ENCODE results near the gene GPR65.

GPR65 gene

GRCh38 chr14:88044776-88045446 is 40.0 kb downstream of the GPR65 start:
- no peak overlapping the region for H3K4me3 ChIP-seq (ENCODE audit: low read depth in 1 of 2, low read length in 2 of 2)
- no peaks in the 10 kb centered on the region for H3K27me3 ChIP-seq (ENCODE audit: insufficient read depth, low read length, poor library complexity)
- H3K36me3 ChIP-seq (ENCODE audit: insufficient read depth, low read length), result no peaks in the 10 kb centered on the region
- TF ChIP-seq EZH2 (IDR thresholded peaks at IDR 0.05; ENCODE audit: borderline replicate concordance, low read depth, low read length, severe bottlenecking) (no peak), CTCF (IDR thresholded peaks at IDR 0.05; ENCODE audit: borderline replicate concordance, extremely low read depth, low read length, poor library complexity, severe bottlenecking) (no peak)
- H2AFZ ChIP-seq (ENCODE audit: low read depth, low read length), result no peak overlapping the region
- no peaks in the 10 kb centered on the region for H3K9me3 ChIP-seq (ENCODE audit: insufficient read depth, low read length, severe bottlenecking)
- H3K9ac ChIP-seq (ENCODE audit: low read depth, low read length), result no peak overlapping the region
- H3K4me1 ChIP-seq (ENCODE audit: insufficient read depth, low read length), result no peaks in the 10 kb centered on the region
- no peak overlapping the region for H3K4me2 ChIP-seq (ENCODE audit: insufficient read depth, low read length)
- ATAC-seq (ENCODE audit: insufficient read depth, low read depth) (no peak), DNase-seq (no peak)
- H4K20me1 ChIP-seq (ENCODE audit: insufficient read depth, low read length), result no peaks in the 10 kb centered on the region
- no peak overlapping the region for H3K27ac ChIP-seq (ENCODE audit: low read length)
- H3K79me2 ChIP-seq (ENCODE audit: insufficient read depth, low read length), result no peaks in the 10 kb centered on the region

- TF ChIP-seq EZH2 (IDR thresholded peaks at IDR 0.05; ENCODE audit: borderline replicate concordance, low read depth, low read length, severe bottlenecking) (no peak), CTCF (IDR thresholded peaks at IDR 0.05; ENCODE audit: borderline replicate concordance, extremely low read depth, low read length, poor library complexity, severe bottlenecking) (no peak)
- Histone ChIP-seq H3K9ac (ENCODE audit: low read depth, low read length) (no peak overlapping the region), H3K4me3 (ENCODE audit: low read depth in 1 of 2, low read length in 2 of 2) (no peak overlapping the region), H3K27ac (ENCODE audit: low read length) (no peak overlapping the region), H3K79me2 (ENCODE audit: insufficient read depth, low read length) (no peaks in the 10 kb centered on the region), H4K20me1 (ENCODE audit: insufficient read depth, low read length) (no peaks in the 10 kb centered on the region), H3K27me3 (ENCODE audit: insufficient read depth, low read length, poor library complexity) (no peaks in the 10 kb centered on the region), H3K9me3 (ENCODE audit: insufficient read depth, low read length, severe bottlenecking) (no peaks in the 10 kb centered on the region), H3K4me1 (ENCODE audit: insufficient read depth, low read length) (no peaks in the 10 kb centered on the region), H3K36me3 (ENCODE audit: insufficient read depth, low read length) (no peaks in the 10 kb centered on the region), H2AFZ (ENCODE audit: low read depth, low read length) (no peak overlapping the region), H3K4me2 (ENCODE audit: insufficient read depth, low read length) (no peak overlapping the region)
- no peak for DNase-seq
- ATAC-seq (ENCODE audit: insufficient read depth, low read depth), result no peak
These were observed 40.8 kb downstream of the GPR65 start for GRCh38 chr14:88045705-88046104.

GRCh38 chr14:88048351-88048750 is 43.4 kb downstream of the GPR65 start:
- no peak overlapping the region for H3K4me3 ChIP-seq (ENCODE audit: low read depth in 1 of 2, low read length in 2 of 2)
- no peak overlapping the region for H3K9ac ChIP-seq (ENCODE audit: low read depth, low read length)
- no peaks in the 10 kb centered on the region for H3K27me3 ChIP-seq (ENCODE audit: insufficient read depth, low read length, poor library complexity)
- no peak overlapping the region for H3K27ac ChIP-seq (ENCODE audit: low read length)
- TF ChIP-seq CTCF (IDR thresholded peaks at IDR 0.05; ENCODE audit: borderline replicate concordance, extremely low read depth, low read length, poor library complexity, severe bottlenecking) (no peak), EZH2 (IDR thresholded peaks at IDR 0.05; ENCODE audit: borderline replicate concordance, low read depth, low read length, severe bottlenecking) (no peak)
- no peaks in the 10 kb centered on the region for H3K36me3 ChIP-seq (ENCODE audit: insufficient read depth, low read length)
- no peaks in the 10 kb centered on the region for H3K79me2 ChIP-seq (ENCODE audit: insufficient read depth, low read length)
- ATAC-seq (ENCODE audit: insufficient read depth, low read depth), result no peak
- H3K4me2 ChIP-seq (ENCODE audit: insufficient read depth, low read length), result no peak overlapping the region
- H3K4me1 ChIP-seq (ENCODE audit: insufficient read depth, low read length), result no peaks in the 10 kb centered on the region
- H4K20me1 ChIP-seq (ENCODE audit: insufficient read depth, low read length), result no peaks in the 10 kb centered on the region
- no peak for DNase-seq
- no peak overlapping the region for H2AFZ ChIP-seq (ENCODE audit: low read depth, low read length)
- no peaks in the 10 kb centered on the region for H3K9me3 ChIP-seq (ENCODE audit: insufficient read depth, low read length, severe bottlenecking)

Measured in DND-41 (cell line).